AG04449 (cell line): ENCODE data around the gene CD164L2.

Experiments
- CTCF ChIA-PET: fragments of 350-600 bp; formaldehyde crosslinking; extraction: SDS; loops from one replicate; lab custom pipeline; 2021; ENCODE audit warnings: antibody characterized with exemption; lab: Yijun Ruan, JAX
- POLR2A ChIA-PET: fragments of 400-600, 350-600 bp; formaldehyde crosslinking; extraction: SDS; loops from one replicate; lab custom pipeline; 2020; ENCODE audit warnings: antibody characterized with exemption, inconsistent platforms; lab: Yijun Ruan, JAX
- DNase-seq: peaks from one replicate; pipeline ENCODE4 v3.0.0-alpha.2; 2010; ENCODE audit warnings: low read depth, low spot score
- H3K4me3 ChIP-seq: 2 replicates; pipeline ENCODE4 v1.5.1; 2011; ENCODE audit warnings: low read depth, mild to moderate bottlenecking, control low read depth, low read length
- TF ChIP-seq, protein P1 (sequence below): IDR thresholded peaks from one replicate; pipeline ENCODE4 v1.5.1; 2011; ENCODE audit warnings: mild to moderate bottlenecking, moderate library complexity, low read length, control low read depth, inconsistent platforms; ENCODE audit not compliant: insufficient read depth; ENCODE audit errors: missing control alignments

CD164L2 gene

DNA sequence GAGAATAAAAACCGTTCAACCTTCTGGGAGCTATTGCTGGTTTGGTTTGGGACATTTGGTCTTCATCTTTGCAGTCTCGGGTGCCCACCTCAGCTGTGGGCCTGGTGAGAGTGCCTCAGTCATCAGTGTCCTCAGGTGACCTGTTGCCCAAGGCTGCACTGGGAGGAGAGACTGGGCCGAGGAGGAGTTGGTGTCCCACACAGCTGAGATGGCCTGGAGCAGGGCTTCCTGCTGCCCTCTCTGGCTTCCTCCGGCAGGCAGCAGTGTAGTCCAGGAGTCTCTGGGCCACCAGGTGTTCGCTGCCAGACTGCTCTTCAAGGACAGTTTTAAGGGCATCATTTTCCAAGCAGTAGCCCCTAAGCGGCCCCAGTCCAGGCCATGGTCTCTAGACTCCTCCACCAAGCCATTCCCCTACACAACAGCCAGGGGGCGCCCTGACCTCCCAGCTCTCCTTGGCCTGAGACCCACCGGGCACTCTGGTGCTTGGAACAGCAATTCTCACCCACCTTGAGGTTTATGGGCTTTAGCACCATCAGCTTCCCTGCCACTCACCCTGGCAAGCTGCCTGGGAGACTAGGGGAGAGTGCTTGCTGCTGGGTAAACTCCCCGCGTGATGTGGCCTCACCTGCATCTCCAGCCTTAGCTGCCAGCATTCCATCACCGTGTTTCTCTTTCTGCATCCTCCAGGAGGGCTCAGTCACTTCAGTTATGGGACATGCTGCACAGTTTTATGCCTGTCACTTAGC lies 50.4 kb downstream of the CD164L2 start:
- no peak overlapping the region for H3K4me3 ChIP-seq
- no peak for DNase-seq
- ChIA-PET CTCF (interaction anchor here (0.7 to 6.4 kb wide), 31 partner anchors 9 to 330 kb away, joined by 3 to 89 read pairs (median 8); partner anchors contain the start of genes AHDC1, GPR3, MAP3K6 and SYTL1), POLR2A (interaction anchor here (1.2 to 1.7 kb wide), 3 partner anchors 10 to 17 kb away, joined by 3 to 6 read pairs (median 3); no protein-coding TSS in a partner anchor)
- TF ChIP-seq, protein P1, sequence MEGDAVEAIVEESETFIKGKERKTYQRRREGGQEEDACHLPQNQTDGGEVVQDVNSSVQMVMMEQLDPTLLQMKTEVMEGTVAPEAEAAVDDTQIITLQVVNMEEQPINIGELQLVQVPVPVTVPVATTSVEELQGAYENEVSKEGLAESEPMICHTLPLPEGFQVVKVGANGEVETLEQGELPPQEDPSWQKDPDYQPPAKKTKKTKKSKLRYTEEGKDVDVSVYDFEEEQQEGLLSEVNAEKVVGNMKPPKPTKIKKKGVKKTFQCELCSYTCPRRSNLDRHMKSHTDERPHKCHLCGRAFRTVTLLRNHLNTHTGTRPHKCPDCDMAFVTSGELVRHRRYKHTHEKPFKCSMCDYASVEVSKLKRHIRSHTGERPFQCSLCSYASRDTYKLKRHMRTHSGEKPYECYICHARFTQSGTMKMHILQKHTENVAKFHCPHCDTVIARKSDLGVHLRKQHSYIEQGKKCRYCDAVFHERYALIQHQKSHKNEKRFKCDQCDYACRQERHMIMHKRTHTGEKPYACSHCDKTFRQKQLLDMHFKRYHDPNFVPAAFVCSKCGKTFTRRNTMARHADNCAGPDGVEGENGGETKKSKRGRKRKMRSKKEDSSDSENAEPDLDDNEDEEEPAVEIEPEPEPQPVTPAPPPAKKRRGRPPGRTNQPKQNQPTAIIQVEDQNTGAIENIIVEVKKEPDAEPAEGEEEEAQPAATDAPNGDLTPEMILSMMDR: peak; percentile 85

DNA sequence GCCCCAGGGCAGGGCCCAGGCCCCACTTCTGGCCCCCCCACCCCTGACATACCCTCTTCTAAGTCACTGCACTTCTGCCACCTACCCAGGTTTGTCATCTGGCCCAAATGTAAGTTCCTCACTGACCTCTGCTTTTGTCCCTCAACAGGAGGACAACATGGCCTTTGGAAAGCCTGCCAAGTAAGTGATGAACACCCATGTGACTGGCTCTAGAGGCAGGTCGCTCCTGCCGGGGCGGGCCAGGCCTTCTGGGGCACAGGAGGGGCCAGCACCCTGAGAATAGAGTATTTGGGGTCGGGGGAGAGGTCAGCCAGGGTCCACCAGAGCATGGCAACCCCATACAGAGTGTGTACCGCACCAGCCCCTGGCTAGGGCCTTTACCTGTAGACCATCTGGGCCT lies 51.2 kb downstream of the CD164L2 start:
- TF ChIP-seq, protein P1: no peak
- POLR2A ChIA-PET: interaction anchor here (1.2 to 1.7 kb wide), 3 partner anchors 9 to 17 kb away, joined by 3 to 6 read pairs (median 3); no protein-coding TSS in a partner anchor
- CTCF ChIA-PET: interaction anchor here (0.9 to 6.4 kb wide), 23 partner anchors 8 to 289 kb away, joined by 3 to 89 read pairs (median 12); partner anchors contain the start of genes AHDC1, GPR3, MAP3K6 and SYTL1

DNA sequence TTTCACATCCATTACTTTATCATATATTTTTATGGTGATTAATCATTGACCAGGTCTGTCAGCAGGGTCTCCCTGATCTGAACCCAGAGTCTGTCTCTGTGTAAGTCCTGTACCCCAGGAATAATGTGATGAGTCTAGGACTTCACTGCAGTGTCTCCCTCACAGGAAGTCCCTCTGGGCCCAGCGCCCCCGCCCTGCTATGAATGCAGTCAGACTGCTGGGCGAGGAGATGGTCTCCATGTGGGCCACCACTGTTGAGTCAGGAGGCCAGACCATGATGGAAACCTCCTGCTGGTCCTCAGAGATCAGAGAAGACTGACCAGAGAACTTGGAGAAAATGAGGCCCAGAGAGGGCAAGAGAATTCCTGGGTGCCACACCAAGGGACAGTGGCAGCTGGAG lies 51.7 kb downstream of the CD164L2 start:
- TF ChIP-seq, protein P1: no peak
- POLR2A ChIA-PET: no interaction called here

More for the DNA sequence above, 51.2 kb downstream of the CD164L2 start:
- no peak overlapping the region for H3K4me3 ChIP-seq
- no peak for DNase-seq

DNA sequence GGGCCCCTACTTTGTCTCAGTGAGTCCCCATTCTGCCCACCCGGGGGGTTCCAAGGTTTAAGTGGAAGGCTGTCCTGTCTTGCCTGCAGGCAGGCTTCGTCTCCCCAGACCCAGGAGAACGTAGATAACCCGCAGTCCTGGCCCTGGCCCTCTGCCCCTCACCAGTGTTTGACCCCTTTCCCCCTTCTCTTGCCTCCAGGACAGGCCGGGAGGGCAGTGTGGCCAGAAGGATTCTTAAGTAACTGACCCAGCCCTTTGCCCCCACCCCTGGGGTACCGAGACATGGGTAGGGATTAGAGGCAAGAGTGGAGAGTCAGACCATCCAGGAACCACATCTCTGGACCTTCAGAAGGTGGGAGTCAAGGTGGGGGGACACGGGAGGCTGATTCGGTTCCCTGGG lies 52.3 kb downstream of the CD164L2 start:
- H3K4me3 ChIP-seq: no peak overlapping the region
- no peak for DNase-seq
- TF ChIP-seq, protein P1: no peak
- POLR2A ChIA-PET: no interaction called here
- CTCF ChIA-PET: interaction anchor here (1.0 to 3.0 kb wide), 4 partner anchors 27 to 61 kb away, joined by 3 to 16 read pairs (median 7); partner anchors contain the start of gene GPR3

More for the DNA sequence above, 51.7 kb downstream of the CD164L2 start:
- CTCF ChIA-PET: interaction anchor here (2.4 to 6.4 kb wide), 9 partner anchors 8 to 275 kb away, joined by 8 to 89 read pairs (median 27); partner anchors contain the start of genes AHDC1, GPR3, MAP3K6 and SYTL1
- no peak for DNase-seq
- H3K4me3 ChIP-seq: no peak overlapping the region
